Lower leg skin (tissue), 3 donors: ENCODE results near the gene HDC.

Source experiments
- CTCF ChIP-seq, 3 donors: fragments of 450-650 bp; IDR thresholded peaks; one replicate each; pipeline ENCODE4 v1.5.1; 2016; ENCODE audit warnings: antibody characterized with exemption in 3 of 3, mild to moderate bottlenecking in 3 of 3, moderate library complexity in 2 of 3
- POLR2A ChIP-seq, 2 donors: fragments of 450-650 bp; IDR thresholded peaks; one replicate each; pipeline ENCODE4 v1.6.1; 2016 to 2017; ENCODE audit warnings: antibody characterized with exemption in 2 of 2, mild to moderate bottlenecking in 1 of 2, moderate library complexity in 1 of 2

- TF ChIP-seq CTCF (IDR thresholded peaks at IDR 0.05) (no peak), POLR2A (IDR thresholded peaks at IDR 0.05) (no peak)
These were observed 32.8 kb upstream of the HDC start for GRCh38 chr15:50298340-50298739.
